ENCODE measurements around the gene ZNF638.
A peak's percentile ranks its signal among the peaks of the same experiment; 100 is the strongest.

The ZNF638 gene

GRCh38 chr2:71469403-71470398 is 138.1 kb downstream of the ZNF638 start:
- peak in 1 of 2 donors; percentile 27 for DNase-seq

- no peak for DNase-seq
These were observed 139.7 kb downstream of the ZNF638 start for GRCh38 chr2:71471276-71471675.

- DNase-seq, result no peak
These were observed 140.4 kb downstream of the ZNF638 start for GRCh38 chr2:71472019-71472418.

DNA sequence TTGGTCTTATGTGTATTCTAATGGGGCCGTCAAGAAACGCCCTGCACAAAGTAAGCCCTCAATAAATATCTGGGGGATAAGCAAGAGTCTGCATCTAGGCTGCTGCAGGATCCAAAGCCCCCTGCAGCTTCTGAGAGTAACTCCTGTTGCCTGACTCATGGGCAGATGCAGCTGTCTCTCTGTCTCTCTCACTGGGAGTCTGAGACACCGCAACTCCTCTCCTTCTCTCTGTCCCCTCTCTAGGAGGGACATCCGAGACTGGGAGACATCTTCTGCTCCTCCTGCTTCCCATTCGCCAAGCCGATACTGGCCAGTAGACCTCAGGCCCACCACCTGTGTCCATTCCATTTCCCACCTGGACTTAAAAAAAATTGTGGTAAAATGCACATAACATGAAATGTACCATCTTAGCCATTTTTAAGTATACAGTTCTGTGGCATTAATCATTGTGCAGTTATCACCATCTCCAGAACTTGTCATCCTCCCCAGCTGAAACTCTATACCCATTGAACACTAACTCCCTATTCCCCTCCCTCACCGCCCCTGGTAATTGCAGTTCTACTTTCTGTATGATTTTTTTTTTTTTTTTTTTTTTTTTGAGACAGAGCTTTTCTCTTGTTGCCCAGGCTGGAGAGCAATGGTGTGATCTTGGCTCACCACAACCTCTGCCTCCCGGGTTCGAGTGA is 141.9 kb downstream of the ZNF638 start:
- DNase-seq, result no peak

GRCh38 chr2:71474116-71474743 is 142.6 kb downstream of the ZNF638 start:
- peak; percentile 56 to 76 for DNase-seq

DNA sequence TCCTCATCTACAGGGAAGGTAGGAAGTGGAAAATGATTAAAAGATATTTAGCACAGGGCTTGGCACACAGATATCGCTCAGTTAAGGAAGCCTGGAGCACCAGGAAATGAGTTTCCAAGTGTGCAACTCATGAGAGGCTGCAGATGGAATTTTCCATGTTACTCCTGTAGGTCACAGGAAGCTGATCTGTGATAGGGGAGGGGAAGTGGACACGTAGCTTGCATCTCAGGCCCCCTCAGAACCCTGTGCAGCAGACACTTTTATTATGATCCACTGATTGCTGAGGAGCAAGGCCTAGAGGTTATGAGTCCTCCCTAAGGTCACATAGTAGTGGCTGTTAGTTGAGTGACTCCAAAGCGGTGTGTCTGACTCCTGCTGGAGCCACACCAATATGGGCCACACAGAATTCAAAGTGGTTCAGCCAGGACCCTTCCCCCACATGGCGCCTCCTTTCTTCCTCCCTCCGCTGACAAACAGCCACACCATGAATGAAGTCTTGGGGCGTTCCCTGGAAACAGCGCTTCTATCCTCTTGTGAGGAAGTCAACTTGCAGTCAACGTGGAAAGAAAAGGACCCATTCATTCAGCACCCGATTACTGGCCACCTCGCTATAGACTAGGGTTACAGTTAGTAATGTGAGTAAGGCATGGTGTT is 143.3 kb downstream of the ZNF638 start:
- no peak for DNase-seq

DNA sequence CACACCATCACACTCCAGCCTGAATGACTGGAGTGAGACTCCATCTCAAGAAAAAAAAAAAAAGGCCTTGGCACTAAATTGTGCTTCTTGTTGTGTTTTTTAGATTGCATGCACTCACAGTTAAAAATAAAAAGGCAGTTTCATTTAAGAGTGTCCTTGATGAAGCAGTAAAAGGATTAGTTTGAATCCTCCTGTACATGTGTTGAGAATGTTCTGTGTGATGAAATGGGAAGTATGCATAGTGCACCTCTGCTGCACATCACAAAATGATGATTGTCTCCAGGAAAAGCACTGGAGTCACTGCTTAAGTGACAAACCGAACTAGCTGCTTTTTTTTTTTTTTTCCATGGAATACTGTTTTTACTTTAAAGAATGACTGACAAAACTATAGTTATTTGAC is 144.9 kb downstream of the ZNF638 start:
- no peak for DNase-seq

GRCh38 chr2:71477231-71477691 is 145.7 kb downstream of the ZNF638 start:
- DNase-seq, result peak; percentile 31 to 39

GRCh38 chr2:71478806-71479205 is 147.2 kb downstream of the ZNF638 start:
- no peak for DNase-seq

DNA sequence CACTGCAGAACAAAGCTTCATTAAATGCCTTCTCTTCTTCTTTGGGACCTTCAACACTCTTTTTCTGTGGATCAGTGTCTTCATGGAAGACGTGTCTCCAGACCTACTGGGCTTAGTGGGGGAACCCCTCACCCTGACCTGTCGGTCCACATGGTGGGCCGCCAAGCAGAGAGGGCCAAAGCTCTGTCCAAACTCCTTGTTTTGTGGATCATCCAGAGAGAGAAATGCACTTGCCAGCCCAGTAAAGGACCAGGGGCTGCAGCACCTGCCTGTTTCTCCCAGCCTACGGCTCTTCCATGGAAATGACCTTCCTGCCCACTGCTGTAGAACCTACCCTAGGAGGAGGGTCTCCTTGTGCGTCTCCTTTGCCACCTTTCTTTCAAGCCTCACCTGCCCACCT is 147.7 kb downstream of the ZNF638 start:
- no peak for DNase-seq

DNA sequence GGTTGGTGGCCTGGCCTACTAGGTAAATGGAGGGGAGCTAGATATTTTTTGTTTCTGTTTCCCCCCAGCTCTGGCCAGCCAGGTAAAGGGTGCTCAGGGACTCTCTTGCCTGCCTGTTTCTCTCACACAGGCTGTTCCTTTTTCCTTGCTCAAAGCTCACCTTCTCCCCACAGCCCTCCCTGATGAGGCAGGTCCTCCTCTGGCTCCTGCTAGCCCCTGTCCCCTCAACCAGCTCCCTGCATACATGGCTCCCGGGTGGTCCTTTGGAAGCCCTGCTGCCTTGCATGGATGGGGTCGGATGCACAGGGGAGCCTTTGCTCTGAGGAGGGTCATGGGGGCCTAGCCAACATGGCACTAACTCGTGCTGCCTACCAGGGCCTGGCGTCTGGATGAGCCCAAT is 149.5 kb downstream of the ZNF638 start:
- no peak for DNase-seq

- DNase-seq, result no peak
These were observed 150.5 kb downstream of the ZNF638 start for GRCh38 chr2:71482055-71482454.

DNA sequence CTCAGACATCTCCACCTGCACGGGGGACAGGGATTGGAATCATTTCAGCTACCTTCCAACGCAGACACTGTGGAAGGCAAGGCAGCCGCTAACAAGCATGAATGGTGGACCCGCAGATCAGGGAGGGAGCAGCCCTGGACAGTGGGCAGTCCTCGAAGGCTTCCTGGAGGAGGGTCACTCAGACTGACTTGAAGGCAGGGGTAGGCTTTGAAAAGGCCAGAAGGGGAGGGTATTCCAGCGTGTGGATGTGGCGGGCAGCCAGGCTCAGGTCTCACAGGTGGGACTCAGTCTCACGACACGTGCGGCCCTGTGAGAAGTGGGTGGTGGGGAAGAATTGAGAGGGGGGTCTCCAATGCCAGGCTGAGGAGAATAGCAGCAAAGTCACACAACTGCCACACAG is 151.7 kb downstream of the ZNF638 start:
- no peak for DNase-seq

DNA sequence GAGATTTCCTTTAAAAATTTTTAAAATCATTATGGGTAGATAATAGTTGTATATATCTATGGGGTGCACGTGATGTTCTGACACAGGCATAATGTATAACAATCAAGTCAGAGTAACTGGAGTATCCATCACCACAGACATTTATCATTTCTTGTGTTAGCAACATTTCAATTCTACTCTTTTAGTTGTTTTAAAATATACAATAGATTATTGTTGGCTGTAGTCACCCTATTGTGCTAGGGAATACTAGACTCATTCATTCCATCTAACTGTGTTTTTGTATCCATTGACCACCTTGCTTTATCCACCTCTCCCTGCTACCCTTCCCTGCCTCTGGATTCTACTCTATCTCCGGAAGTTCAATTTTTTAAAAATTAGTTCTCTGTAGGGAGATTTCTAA is 152.8 kb downstream of the ZNF638 start:
- no peak for DNase-seq

All from inflammatory macrophage (primary cell).